Aorta (tissue), 5 donors: ENCODE results near the gene TRERF1. TPM values are rescaled to one million over a fixed set of nuclear protein-coding genes. Genes with fewer than 3 reads are reported as not detected.

Experiments
- ATAC-seq: fragments of 200-7000 bp; cut with Tn5 transposase; one replicate; pipeline ENCODE4 v1.9.1; 2022; ENCODE audit warnings: moderate library complexity; ENCODE audit not compliant: low FRiP score
- DNase-seq, 2 donors: peaks; one replicate each; pipeline ENCODE4 v3.0.0-alpha.2; 2020
- H3K27ac ChIP-seq, 2 donors: one replicate each; pipeline ENCODE4 v1.5.1; 2013; ENCODE audit warnings: low read length in 2 of 2, mild to moderate bottlenecking in 2 of 2, moderate library complexity in 2 of 2, control low read depth in 1 of 2, inconsistent platforms in 1 of 2, low read depth in 1 of 2
- H3K27me3 ChIP-seq, 2 donors: one replicate each; pipeline ENCODE4 v1.6.1; 2013; ENCODE audit warnings: control low read depth in 1 of 2, low read length in 1 of 2, mild to moderate bottlenecking in 1 of 2, moderate library complexity in 1 of 2; ENCODE audit not compliant: insufficient read depth in 2 of 2, control insufficient read depth in 1 of 2
- H3K36me3 ChIP-seq, 2 donors: one replicate each; pipeline ENCODE4 v1.6.1; 2013; ENCODE audit warnings: control low read depth in 1 of 2, low read length in 1 of 2, mild to moderate bottlenecking in 1 of 2; ENCODE audit not compliant: insufficient read depth in 2 of 2, control insufficient read depth in 1 of 2
- H3K4me1 ChIP-seq, 2 donors: one replicate each; pipeline ENCODE4 v1.6.1; 2013; ENCODE audit warnings: low read length in 2 of 2, control low read depth in 1 of 2, mild to moderate bottlenecking in 1 of 2, moderate library complexity in 1 of 2; ENCODE audit not compliant: insufficient read depth in 2 of 2, control insufficient read depth in 1 of 2
- H3K4me3 ChIP-seq, 2 donors: one replicate each; pipeline ENCODE4 v1.5.1; 2013; ENCODE audit warnings: low read length in 2 of 2, control low read depth in 1 of 2, mild to moderate bottlenecking in 1 of 2
- H3K9me3 ChIP-seq: one replicate; pipeline ENCODE4 v1.6.1; 2013; ENCODE audit warnings: mild to moderate bottlenecking, low read length; ENCODE audit not compliant: control insufficient read depth
- WGBS, 2 donors: extraction: QIAGEN DNeasy Blood & Tissue Kit; methylation state at CpG; one replicate each; pipeline ENCODE4 v1.1.7; 2013; 5-methylcytosine and 5-hydroxymethylcytosine counted together
- intact Hi-C, 2 donors: fragments of 100-400 bp; cut with DNase I; formaldehyde crosslinking; loops; one replicate each; pipeline versions ENCODE4 v1.14.2 to v1.15.0; 2022
- polyA plus RNA-seq, 2 donors: library from polyadenylated mRNA; stranded (reverse); fragments of 200-250 nt; gene quantifications; one replicate each; pipeline ENCODE4 v1.2.3, GENCODE V29; 2013
- total RNA-seq, 2 donors: library from RNA; stranded (reverse); fragmentation: NEBNext Ultra II Directional; extraction: Animal tissue kit (Norgen Biotek cat#: 25700); gene quantifications; one replicate each; pipeline ENCODE4 v1.2.1, GENCODE V29; 2021
- donor health status: healthy with polysubstance abuse.
- donor health status: Bipolar disorder and iron deficiency.
- donor health status: DM: no; HTN: no; CAD: no.
- donor health status: DM: no; HTN: no; CAD: no.
- donor health status: DM: yes; HTN: yes; CAD: no.

The TRERF1 gene
- total and polyA plus RNA-seq, 4 donors, result 0.50 to 9.5 (median 2.2) TPM

DNA sequence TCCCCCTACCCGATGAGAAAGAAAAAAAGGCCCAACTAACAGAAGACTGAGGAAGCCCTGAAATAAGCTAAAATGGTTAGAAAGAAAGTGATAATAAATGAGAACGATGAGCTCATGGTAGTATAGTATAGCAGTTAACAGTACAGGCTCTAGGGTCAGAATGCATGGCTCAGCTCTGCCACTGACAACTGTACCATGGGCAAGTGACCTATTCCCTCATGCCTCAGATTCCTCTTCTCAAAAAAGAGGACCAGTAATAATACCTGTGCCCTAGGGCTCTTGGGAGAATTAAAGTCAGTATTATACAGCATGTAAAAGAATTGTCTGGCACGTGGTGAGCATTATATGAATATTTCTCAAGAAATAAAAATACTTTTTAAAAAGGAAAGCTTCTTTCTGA is 19.8 kb downstream of the TRERF1 start:
- intact Hi-C loops, result no loop called here
- 86% methylated on average over 3 of the region's 3 CpGs for WGBS, 2 donors
- no peak for ATAC-seq
- DNase-seq, result no peak
- peaks cover 1% of the 10 kb centered on the region for H3K9me3 ChIP-seq
- no peak overlapping the region for H3K27ac ChIP-seq
- H3K4me3 ChIP-seq, result no peak overlapping the region
- no peaks in the 10 kb centered on the region for H3K27me3 ChIP-seq
- no peaks in the 10 kb centered on the region for H3K36me3 ChIP-seq
- H3K4me1 ChIP-seq, result no peaks in the 10 kb centered on the region

DNA sequence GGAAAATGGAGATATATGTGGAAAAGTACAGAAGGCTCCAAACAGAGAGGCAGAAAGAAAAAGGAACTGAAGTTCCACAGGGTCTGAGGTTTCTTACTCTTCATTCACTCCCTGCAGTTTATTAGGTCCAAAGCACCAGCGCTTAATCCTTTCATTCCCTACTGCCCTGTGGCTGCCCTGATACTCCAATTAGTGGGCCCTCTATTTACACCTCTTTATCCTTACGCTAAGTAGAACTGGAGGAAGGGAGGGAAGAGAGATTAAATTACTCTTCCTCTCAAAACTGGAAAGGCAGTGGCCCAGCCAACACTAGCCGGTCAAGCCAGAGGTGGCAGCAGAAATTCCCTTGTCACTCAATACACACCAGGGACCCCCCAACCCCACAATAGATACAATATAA is 20.4 kb downstream of the TRERF1 start:
- Histone ChIP-seq H3K27ac (no peak overlapping the region), H3K36me3 (no peaks in the 10 kb centered on the region), H3K4me3 (no peak overlapping the region), H3K27me3 (no peaks in the 10 kb centered on the region), H3K9me3 (peaks cover 1% of the 10 kb centered on the region), H3K4me1 (no peaks in the 10 kb centered on the region)
- ATAC-seq (no peak), DNase-seq (no peak)
- intact Hi-C loops, result no loop called here
- WGBS, 2 donors, result 95 to 96% methylated on average over 3 of the region's 3 CpGs

DNA sequence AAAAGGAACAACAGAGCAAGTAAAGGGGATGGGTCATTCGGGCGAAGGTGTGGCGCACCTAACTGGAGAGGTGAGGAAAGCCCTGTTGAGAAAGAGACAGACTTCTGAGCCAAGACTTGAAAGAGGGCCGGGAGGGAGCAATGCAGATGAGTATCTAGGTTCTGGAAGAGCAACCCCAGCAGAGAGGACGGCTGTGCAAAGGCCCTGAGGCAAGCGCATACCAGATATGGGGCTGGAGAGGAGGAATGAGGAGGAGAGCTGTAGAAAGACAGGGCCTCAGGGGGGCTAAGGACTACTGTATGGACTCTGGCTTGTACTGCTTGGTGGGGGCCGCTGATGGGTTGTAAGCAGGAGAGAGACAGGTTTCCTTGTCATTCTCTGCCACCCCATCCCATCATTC is 21.9 kb downstream of the TRERF1 start:
- Histone ChIP-seq H3K36me3 (no peaks in the 10 kb centered on the region), H3K27ac (no peak overlapping the region), H3K4me3 (no peak overlapping the region), H3K4me1 (no peaks in the 10 kb centered on the region), H3K9me3 (peaks cover 1% of the 10 kb centered on the region), H3K27me3 (no peaks in the 10 kb centered on the region)
- 97% methylated on average over 7 of the region's 7 CpGs for WGBS, 2 donors
- intact Hi-C loops, result no loop called here
- DNase-seq (no peak), ATAC-seq (no peak)

DNA sequence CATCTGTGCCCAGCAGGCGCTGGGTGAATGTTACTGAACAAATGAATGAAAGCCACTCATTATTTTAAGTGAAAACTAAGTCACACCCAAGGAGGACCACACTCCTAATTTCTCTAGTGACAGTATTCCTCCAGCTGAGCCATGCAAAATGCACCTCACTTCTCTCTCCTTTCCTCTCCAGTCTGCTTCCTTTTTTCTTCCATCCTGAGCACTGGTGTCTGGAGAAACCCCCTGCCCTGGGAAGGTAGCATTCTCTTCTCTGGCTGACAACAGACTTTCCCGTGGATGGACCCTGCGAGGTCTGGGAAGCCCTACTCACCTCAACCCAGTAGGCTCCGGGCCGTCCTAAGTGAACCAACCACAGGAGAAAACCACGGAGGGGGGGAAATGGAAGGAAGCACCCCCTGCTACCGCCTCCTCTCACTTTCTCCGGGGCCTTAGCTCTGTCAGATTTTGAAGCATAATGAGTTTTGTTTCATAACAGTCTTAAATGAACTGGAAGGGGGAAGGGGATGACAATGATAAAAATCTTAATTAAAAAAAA is 22.6 kb downstream of the TRERF1 start:
- DNase-seq (no peak), ATAC-seq (no peak)
- 81 to 83% methylated on average over 8 of the region's 8 CpGs for WGBS, 2 donors
- Histone ChIP-seq H3K27ac (no peak overlapping the region), H3K9me3 (peaks cover 1% of the 10 kb centered on the region), H3K36me3 (no peaks in the 10 kb centered on the region), H3K4me1 (no peaks in the 10 kb centered on the region), H3K4me3 (no peak overlapping the region), H3K27me3 (no peaks in the 10 kb centered on the region)
- intact Hi-C loops, result no loop called here

DNA sequence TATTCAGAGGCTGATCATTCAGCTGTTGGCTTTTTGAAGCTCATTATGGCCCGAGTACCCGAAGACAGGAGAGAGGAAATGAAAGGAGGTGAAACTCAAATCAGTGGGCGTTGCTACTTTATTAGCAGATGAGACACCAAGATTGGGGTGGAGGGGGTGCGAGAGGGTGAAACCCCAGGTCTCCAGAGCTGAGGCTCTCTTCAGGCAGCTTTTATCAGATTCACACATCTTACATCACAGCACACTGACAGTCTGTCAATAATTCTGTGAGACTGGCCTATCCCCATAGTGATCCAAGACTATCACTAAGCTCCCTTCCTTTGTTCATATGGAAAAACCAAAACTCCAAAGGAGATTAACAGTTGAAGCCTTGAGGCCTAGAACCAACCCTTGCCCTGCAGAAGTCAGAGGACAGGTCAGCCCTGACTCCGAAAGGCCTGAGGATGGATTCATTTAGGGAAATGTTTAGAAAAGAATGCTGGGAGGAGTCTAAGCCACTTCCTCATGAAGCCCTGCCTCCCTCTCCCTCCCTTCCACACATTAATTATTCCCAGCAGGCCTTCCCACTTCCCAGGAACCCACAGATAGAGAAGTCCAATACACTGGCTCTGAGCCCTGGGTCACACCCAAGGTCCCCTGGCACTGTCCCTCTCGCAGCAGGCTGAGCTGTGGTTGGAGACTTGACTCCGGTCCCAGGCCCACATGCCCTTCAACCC is 23.2 kb downstream of the TRERF1 start:
- Histone ChIP-seq H3K36me3 (no peaks in the 10 kb centered on the region), H3K4me1 (no peaks in the 10 kb centered on the region), H3K9me3 (no peaks in the 10 kb centered on the region), H3K4me3 (no peak overlapping the region), H3K27ac (no peak overlapping the region), H3K27me3 (no peaks in the 10 kb centered on the region)
- ATAC-seq, result peak; percentile 11
- peak in 1 of 2 donors; percentile 61 for DNase-seq
- WGBS, 2 donors, result 82 to 83% methylated on average over 7 of the region's 7 CpGs
- intact Hi-C loops, result no loop called here

DNA sequence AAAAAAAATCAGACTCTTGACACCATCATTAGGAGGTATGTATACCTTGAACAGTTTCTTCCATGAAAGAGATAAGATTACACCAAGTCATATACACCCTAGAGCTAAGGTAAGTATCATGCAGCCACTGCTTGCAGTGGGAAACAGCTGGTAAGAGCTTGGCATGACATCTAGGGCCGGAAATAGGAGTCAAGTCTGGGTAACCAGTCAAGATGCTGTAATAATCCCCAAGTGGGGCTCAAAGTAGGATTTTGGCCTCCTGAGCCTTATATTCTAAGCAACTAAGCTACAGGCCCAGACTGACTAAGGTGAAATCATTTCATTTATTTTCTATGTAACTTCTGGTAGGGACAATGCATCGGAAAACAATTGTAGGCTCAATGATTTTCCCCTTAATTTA is 23.9 kb downstream of the TRERF1 start:
- 90 to 92% methylated on average over 2 of the region's 2 CpGs for WGBS, 2 donors

DNA sequence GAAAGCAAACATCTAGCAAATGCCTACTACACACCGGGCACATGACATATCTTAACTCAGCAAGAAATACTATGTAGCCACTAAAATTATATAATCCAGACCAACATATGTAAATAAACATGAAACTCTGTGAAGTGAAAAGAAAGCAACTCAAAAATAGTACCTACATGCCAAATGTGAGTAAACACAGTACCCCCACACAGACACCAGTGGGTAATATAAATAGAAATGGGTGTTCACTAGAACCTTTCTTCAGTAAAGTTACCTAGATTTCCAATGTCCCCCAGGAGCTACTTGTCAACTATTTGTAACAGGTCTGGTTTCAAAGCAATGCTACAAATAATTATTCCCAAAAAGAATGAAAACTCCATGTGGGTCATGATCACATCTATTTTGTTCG is 25.5 kb downstream of the TRERF1 start:
- Histone ChIP-seq H3K4me1 (no peaks in the 10 kb centered on the region), H3K27me3 (no peaks in the 10 kb centered on the region), H3K9me3 (no peaks in the 10 kb centered on the region), H3K27ac (no peak overlapping the region), H3K36me3 (no peaks in the 10 kb centered on the region), H3K4me3 (no peak overlapping the region)
- no peak for DNase-seq
- WGBS, 2 donors, result 81 to 83% methylated on average over 2 of the region's 2 CpGs
- no peak for ATAC-seq
- intact Hi-C loops, result no loop called here

More for the DNA sequence above, 23.9 kb downstream of the TRERF1 start:
- H3K4me3 ChIP-seq, result no peak overlapping the region
- DNase-seq (no peak), ATAC-seq (no peak)
- H3K27ac ChIP-seq, result no peak overlapping the region
- no peaks in the 10 kb centered on the region for H3K4me1 ChIP-seq
- intact Hi-C loops, result no loop called here
- H3K9me3 ChIP-seq, result no peaks in the 10 kb centered on the region
- H3K36me3 ChIP-seq, result no peaks in the 10 kb centered on the region
- H3K27me3 ChIP-seq, result no peaks in the 10 kb centered on the region

DNA sequence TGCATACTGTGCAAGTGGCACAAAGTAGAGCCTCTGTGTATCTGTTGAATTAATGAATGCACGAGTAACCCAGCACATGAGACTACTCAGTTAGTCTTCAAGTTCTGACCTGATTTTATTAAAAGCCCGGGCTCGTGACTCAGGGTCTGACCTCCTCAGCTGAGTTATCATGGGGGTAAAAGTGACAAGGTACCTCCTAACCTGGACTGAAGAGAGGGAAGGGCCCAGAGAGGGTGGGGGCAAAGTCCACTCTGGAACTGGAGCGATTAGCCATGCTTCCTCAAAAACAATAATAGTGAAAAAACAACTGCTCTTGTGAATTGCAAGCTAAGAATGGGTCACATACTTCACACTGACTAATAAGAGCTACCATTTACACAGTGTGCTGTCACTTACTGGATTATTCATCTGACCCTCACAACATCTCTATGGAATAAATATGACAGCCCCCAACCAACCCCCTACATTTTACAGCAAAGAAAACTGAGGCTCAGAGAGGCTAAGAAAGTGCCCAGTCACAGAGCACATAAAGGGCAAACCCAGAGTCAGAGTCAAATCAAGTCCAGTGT is 26.7 kb downstream of the TRERF1 start:
- H3K9me3 ChIP-seq, result no peaks in the 10 kb centered on the region
- no peaks in the 10 kb centered on the region for H3K36me3 ChIP-seq
- intact Hi-C loops, result no loop called here
- ATAC-seq, result no peak
- 84 to 88% methylated on average over 4 of the region's 4 CpGs for WGBS, 2 donors
- no peak for DNase-seq
- no peak overlapping the region for H3K27ac ChIP-seq
- no peaks in the 10 kb centered on the region for H3K27me3 ChIP-seq
- no peak overlapping the region for H3K4me3 ChIP-seq
- H3K4me1 ChIP-seq, result no peaks in the 10 kb centered on the region

DNA sequence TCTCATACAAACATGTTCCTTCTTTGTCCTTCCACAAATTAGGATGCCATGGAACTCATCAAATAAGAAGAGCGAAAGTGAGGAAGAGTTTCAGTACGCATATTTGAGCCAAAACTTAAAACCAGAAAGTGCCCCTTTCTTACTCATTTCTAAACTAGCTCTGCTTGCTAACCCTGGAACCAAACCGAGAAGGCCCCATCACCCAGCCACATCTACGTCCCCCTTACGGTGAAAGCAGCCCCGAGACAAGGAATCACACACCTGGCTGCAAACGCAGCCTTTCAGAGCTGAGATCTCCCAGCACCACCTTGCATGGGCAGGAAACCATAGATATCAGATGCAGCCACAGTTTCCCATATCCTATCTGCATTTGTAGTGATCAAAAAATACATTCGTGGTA is 28.5 kb downstream of the TRERF1 start:
- no peaks in the 10 kb centered on the region for H3K36me3 ChIP-seq
- DNase-seq, result no peak
- no peaks in the 10 kb centered on the region for H3K4me1 ChIP-seq
- H3K27ac ChIP-seq, result no peak overlapping the region
- no peaks in the 10 kb centered on the region for H3K27me3 ChIP-seq
- WGBS, 2 donors, result 93 to 94% methylated on average over 8 of the region's 8 CpGs
- intact Hi-C loops, result no loop called here
- no peaks in the 10 kb centered on the region for H3K9me3 ChIP-seq
- ATAC-seq, result no peak
- no peak overlapping the region for H3K4me3 ChIP-seq
